ENCODE data around the gene NFIB. TPM values are rescaled to one million over a fixed set of nuclear protein-coding genes. Genes with fewer than 3 reads are reported as not detected.
A peak's percentile ranks its signal among the peaks of the same experiment; 100 is the strongest.

Gene NFIB
- total RNA-seq, 1 experiment from 2014 or later = 14.3 TPM

DNA sequence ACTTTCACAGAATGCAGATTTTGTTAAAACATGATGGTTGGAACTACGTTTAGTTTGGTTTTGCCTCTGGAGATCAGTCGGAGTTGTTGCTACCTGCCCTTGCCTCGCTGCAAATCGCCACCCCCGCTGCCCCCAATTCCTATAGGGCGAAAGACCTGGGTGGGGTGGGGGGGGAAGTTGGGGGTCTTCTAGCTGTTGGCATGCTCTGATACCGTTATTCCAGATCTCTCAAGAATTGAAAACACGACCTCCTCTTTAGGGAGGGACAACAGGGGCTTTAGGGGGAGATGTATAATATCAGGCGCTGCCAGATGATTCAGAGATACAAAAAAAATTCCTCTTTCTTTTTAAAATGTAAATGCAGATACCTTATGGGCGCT is 36.4 kb upstream of the NFIB start:
- Histone ChIP-seq H3K56ac (ENCODE audit: insufficient read length, low read depth, low read length) (no peak overlapping the region), H4K8ac (replicated peaks; ENCODE audit: insufficient read length, low read depth, low read length) (no peak overlapping the region), H3K9me3 (ENCODE audit: control insufficient read depth, low read depth, low read length) (no peaks in the 10 kb centered on the region), H2BK120ac (ENCODE audit: low read depth, low read length, poor library complexity, severe bottlenecking) (no peak overlapping the region), H3K14ac (ENCODE audit: insufficient read depth, low read length) (no peak overlapping the region), H4K5ac (ENCODE audit: insufficient read length, low read depth, low read length) (no peak overlapping the region), H4K91ac (ENCODE audit: insufficient read length, low read depth, low read length) (no peak overlapping the region), H2AK5ac (ENCODE audit: insufficient read length, low read length) (no peak overlapping the region), H3K4ac (ENCODE audit: low read depth, low read length) (no peak overlapping the region), H3K27ac (ENCODE audit: insufficient read length, low read depth, low read length) (no peak overlapping the region), H3K79me2 (ENCODE audit: insufficient read depth, low read length) (no peaks in the 10 kb centered on the region), H2BK15ac (ENCODE audit: low read depth, low read length) (no peak overlapping the region), H2BK12ac (ENCODE audit: insufficient read length, low read depth, low read length) (no peak overlapping the region), H3K27me3 (ENCODE audit: insufficient read depth, low read length) (peaks cover 42% of the 10 kb centered on the region), H2BK5ac (ENCODE audit: insufficient read length, low read length) (no peak overlapping the region), H3K79me1 (ENCODE audit: insufficient read depth, low read depth, low read length, poor library complexity, severe bottlenecking) (no peaks in the 10 kb centered on the region), H3K23ac (ENCODE audit: insufficient read length, low read depth, low read length) (no peak overlapping the region), H3K9ac (ENCODE audit: extremely low read depth, insufficient read length, low read length) (no peak overlapping the region), H3K18ac (ENCODE audit: insufficient read length, low read depth, low read length) (no peak overlapping the region), H4K20me1 (ENCODE audit: control insufficient read depth, insufficient read depth, insufficient read length) (no peaks in the 10 kb centered on the region), H3K23me2 (ENCODE audit: insufficient read length, low read depth, low read length, poor library complexity, severe bottlenecking) (peaks cover 47% of the 10 kb centered on the region), H3T11ph (ENCODE audit: low read length) (no peak overlapping the region), H3K4me1 (ENCODE audit: insufficient read depth, low read length) (peaks cover 2% of the 10 kb centered on the region; the same call in 1 of the 2 replicates), H2BK20ac (ENCODE audit: low read depth, low read length, poor library complexity, severe bottlenecking) (no peak overlapping the region), H2AFZ (ENCODE audit: low read length) (no peak overlapping the region), H3K4me2 (ENCODE audit: insufficient read depth, insufficient read length, low read length) (peak overlapping the region; percentile 53)
- no peaks in the 10 kb centered on the region for H3K36me3 Mint-ChIP-seq (ENCODE audit: insufficient read depth in 1 of 3, low read depth in 3 of 3)
- no peak for DNase-seq
- peaks cover 50 to 55% of the 10 kb centered on the region in 2 experiments for H3K4me1 Mint-ChIP-seq
- H3K9me3 Mint-ChIP-seq = no peaks in the 10 kb centered on the region
- H3K27ac Mint-ChIP-seq = no peak overlapping the region
- no CpG with 5 or more reads among the region's 10 CpGs for WGBS (ENCODE audit: extremely low coverage, insufficient read length, low lambda C conversion rate)
- TF ChIP-seq, protein P1, sequence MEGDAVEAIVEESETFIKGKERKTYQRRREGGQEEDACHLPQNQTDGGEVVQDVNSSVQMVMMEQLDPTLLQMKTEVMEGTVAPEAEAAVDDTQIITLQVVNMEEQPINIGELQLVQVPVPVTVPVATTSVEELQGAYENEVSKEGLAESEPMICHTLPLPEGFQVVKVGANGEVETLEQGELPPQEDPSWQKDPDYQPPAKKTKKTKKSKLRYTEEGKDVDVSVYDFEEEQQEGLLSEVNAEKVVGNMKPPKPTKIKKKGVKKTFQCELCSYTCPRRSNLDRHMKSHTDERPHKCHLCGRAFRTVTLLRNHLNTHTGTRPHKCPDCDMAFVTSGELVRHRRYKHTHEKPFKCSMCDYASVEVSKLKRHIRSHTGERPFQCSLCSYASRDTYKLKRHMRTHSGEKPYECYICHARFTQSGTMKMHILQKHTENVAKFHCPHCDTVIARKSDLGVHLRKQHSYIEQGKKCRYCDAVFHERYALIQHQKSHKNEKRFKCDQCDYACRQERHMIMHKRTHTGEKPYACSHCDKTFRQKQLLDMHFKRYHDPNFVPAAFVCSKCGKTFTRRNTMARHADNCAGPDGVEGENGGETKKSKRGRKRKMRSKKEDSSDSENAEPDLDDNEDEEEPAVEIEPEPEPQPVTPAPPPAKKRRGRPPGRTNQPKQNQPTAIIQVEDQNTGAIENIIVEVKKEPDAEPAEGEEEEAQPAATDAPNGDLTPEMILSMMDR (conservative IDR thresholded peaks at IDR 0.05) = no peak
- peaks cover 95% of the 10 kb centered on the region for H3K27me3 Mint-ChIP-seq (ENCODE audit: low read depth)
- no peak overlapping the region for H3K4me3 Mint-ChIP-seq

All from H9 (cell line).